AG08395 (cell line): ENCODE results near the gene C1orf50.
A peak's percentile ranks its signal among the peaks of the same experiment; 100 is the strongest.
"Not testable (repeated sequence)": the region's sequence is repeated elsewhere in the genome, so short reads cannot be mapped to it uniquely, and the experiment has no call there.

Experiments used
- DNase-seq: peaks from one replicate; pipeline ENCODE4 v3.0.0; 2012; ENCODE audit warnings: mixed read lengths, low spot score

Gene C1orf50

DNA sequence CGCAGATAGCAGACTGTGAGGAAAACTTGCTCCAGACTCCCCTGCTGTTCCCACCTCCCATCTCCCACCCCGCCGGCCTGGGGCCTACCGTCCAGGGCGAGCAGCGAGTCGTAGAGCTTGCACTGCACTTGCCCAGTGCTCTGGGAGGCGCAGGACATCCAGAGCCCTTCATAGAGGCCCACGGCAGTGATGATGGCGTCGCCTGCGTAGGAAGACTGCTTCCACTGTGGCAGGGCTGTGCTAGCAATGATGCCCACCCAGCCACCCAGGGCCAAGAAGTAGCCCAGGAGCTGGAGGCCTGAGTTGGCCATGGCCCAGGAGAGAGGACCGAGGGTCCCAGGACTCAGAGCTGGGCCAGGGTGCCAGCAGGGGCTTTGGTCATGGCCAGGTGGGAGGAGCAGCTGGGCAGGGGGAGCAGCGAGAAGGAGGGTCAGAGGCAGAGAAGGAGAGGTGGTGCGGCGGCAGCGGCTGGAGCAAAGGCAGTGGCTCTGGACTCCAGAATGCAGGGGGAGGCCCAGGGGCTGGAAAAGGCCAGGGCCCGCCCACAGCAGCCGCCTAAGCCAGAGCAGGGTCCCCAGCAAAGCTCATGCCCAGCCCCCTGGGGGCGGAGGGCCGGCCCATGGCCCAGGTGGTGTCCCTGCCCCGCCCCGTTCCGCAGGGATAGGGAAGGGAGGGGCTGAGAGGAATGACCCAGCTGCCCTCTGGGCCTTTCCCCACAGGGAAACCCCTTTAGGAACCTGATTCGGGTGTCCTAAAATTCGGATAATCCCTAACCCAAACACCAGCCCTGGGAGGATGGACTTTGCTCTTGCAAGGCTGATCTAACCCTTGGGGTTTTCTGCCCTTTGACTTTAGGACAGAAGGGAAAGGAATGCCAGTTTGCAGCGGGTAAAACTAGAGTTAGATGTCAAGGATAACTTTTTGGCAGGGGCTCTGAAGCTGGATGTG lies 27.0 kb upstream of the C1orf50 start, which contains the start of gene CLDN19:
Gene CLDN19, minus strand, starts transcription at position 484 of the 948 bp plus-strand sequence. Its CDS starts 173 bp downstream, at position 311.
- no peak for DNase-seq

DNA sequence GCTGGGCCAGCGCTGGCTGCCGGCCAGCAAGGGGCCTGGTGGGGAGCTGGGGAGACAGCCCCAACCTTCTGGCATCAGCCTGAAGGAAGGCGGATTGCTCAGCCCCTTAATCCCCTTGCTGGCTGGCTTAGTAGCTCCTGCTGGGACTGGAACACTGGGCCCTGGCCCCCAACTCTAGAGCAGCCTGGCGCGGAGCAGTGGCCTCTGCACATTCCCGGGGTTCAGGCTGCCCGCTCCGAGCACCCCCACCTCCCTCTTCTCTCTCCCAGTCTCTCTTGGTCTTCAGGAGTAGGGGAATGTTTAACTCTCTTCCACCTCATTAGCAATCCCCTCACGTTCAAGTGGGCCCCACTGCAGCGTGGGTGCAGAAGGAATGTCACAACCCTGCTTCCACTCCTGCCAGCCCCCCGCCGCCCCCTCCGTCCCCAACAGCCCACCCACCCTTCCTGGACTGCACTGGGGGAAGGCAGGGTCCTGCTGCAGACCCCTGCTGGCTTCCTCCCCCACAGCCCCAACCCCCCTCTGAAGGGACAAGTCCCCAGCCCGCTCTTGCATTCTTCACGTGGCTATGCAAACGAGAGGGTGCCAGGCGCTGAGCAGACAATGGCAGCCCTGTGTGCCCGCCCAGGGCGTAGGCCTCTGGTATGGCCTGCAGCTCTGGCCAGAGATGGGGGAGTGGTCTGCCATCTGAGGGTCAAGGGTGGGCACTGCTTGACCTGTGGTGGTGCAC lies 26.0 kb upstream of the C1orf50 start:
- no peak for DNase-seq

GRCh38 chr1:42741706-42742105 lies 25.3 kb upstream of the C1orf50 start:
- no peak for DNase-seq

DNA sequence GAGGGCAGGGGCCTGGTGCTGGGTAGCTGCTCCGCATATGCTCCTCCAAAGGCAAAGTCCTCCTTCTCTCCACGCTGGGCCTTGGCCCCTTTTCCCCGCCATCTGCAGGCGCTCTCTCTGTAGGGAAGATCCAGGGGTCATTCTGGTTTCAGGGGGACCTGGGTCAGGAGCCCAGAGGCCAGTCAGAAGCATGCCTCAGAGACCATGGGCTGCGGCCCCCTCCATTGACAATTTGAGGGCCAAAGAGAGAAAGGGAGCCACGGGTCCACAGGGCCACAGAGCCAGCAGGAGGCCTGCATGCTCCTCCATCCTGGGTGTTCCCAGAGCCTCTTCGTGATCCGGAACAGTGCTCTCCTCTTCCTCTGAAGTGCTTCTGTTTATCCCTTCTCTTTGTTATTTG lies 24.9 kb upstream of the C1orf50 start:
- DNase-seq, result no peak

DNA sequence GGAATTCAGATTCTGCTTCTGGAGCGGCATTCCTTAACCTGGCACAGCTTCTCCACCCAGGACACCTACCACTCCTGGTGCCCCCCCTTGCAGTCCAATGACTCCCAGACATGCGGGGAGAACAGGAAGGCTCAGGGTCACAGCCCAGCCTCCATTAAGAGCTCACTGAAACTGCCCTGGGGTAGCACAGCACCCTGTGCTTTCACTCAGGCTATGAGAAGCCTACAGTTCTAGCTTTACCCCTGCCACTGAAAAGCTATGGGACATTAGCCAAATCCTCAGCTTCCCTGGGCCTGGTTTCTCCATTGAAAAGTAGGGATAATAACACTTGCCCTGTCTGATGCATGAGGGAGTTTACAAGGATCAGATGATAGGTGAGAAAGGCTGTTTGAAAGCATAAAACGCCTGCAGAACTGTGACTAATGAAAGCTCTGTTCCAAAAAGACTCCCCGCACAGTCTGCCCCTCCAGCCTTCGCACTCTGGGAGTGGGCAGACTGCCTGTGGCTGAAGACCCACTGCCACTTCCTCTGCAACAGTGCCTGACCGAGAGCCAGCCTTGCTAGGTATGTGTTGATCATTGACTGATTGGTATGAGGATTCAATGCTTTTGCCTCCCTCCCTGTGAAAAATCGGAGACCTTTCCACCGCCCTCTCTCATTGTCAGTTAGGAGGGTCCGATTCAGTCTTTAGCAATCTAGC lies 24.3 kb upstream of the C1orf50 start:
- DNase-seq, result no peak

DNA sequence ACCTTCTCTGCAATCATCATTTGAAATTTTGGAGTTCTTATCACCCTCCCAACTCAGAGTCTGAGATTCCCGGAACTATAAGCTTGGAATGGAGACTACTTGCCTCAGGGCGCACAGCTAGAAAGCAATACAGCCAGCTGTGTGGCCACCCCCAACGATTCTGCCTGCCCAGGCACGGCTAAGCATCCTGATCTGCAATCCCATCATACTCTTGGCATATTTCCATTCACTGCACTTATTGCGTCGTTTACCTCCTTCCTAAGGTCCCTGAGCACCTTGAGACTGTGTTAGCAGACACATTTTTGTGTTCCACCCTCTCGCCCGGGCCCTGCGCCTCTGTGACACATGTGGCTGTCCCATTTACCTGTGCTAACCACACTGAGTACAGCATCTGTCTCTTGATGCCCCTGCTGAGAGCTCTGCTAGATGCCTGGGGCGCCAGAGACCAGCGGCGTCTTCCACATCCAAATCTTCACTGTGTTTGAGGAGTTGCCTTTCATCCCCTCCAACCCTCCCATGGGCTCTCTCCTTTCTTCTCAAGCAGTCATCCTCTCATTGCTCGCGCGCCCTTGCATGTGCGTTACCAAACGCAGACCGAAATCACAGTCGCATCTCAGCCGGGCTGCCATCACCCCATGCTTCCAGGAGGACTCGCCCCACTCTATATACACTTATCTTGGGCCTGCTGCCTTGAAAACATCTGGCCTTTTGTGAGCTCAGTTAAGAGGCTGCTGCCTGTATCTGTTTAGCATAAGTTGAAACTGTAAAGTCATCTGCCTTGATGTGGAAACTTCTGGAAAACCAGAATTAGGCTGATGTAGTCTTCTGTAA lies 23.5 kb upstream of the C1orf50 start:
- no peak for DNase-seq

GRCh38 chr1:42744148-42744413 lies 23.0 kb upstream of the C1orf50 start:
- DNase-seq, result no peak

DNA sequence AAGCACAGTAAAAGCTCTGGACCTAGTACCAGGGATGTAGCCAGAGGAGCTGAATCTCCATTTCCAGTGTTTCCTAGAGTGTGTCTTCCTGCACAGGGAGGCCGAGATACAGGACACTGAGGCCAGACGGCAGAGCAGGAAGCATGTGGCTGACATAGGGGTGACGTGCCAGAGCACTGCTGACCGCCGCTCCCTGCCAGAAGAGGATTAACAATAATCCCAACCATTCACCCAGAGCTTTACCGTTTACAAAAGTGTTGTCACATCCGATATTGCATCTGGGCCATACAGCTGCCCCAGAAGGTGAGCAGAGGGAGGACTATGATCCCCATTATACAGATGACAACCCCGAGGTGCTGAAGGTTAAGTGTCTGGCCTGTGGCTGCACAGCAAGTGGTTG lies 21.2 kb upstream of the C1orf50 start:
- no peak for DNase-seq

GRCh38 chr1:42746436-42747105 lies 20.5 kb upstream of the C1orf50 start:
- no peak for DNase-seq

GRCh38 chr1:42747125-42747524 lies 19.9 kb upstream of the C1orf50 start:
- no peak for DNase-seq

DNA sequence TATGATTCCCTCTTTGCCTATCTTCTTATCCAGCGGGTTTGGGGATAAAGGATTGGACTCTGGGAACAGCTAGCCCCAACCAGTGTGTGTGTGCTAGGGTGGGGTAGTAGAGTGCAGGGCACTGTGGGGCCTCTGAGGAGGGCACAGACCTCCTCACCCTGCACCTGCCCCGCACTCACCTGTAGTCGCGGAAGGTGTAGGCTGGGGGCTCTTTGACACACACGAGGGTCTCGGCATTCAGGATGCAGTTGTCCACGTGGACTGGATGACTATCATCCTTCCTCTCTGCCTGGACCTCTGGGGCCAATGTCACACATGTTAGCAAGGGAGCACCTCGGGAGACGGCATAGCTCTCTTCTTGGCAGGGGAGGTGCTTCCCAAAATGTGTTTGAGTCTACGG lies 19.0 kb upstream of the C1orf50 start:
- no peak for DNase-seq

GRCh38 chr1:42748461-42749410 lies 18.3 kb upstream of the C1orf50 start:
- DNase-seq, result no peak

DNA sequence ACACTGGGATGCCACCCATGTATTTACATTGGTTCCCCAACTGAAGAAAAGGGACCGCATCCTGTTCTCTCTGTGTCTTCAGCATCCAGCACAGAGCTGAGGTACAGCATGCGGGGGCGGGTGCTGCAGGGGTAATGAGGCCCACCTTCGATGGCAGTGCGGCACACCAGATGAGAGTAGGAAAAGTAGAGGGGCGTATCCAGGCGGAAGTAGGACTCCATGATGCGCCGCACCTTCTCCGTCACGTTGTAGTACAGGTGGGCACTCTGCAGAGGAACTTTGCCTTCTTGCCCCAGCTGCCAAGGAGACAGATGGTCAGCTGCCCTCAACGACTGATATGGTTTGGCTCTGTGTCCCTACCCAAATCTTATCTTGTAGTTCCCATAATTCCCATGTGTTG lies 17.0 kb upstream of the C1orf50 start:
- no peak for DNase-seq

- not testable (repeated sequence) for DNase-seq
Observed at GRCh38 chr1:42751511-42752070, 15.5 kb upstream of the C1orf50 start.

- no peak for DNase-seq
Observed at GRCh38 chr1:42752284-42752683, 14.8 kb upstream of the C1orf50 start.

DNA sequence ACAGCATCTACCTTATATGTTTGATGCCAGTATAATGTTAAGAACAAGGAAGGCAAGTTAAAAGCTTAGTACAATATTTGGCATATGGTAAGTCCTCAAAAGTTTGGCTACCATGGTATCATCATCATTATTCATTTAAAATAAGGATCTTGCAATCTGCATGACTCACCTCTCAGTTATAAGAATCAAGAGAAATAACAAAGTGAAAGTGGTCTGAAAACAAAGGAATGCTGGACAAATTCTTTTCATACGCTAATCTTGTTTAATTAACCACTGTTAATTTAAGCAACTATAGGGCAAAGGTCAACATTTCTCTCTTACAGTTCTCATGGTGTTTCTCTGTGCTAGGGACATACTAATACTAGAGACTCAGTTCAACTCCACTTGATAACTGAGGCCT lies 14.0 kb upstream of the C1orf50 start:
- peak; percentile 45 for DNase-seq

- DNase-seq, result peak; percentile 79
Observed at GRCh38 chr1:42756956-42757891, 9.8 kb upstream of the C1orf50 start.

DNA sequence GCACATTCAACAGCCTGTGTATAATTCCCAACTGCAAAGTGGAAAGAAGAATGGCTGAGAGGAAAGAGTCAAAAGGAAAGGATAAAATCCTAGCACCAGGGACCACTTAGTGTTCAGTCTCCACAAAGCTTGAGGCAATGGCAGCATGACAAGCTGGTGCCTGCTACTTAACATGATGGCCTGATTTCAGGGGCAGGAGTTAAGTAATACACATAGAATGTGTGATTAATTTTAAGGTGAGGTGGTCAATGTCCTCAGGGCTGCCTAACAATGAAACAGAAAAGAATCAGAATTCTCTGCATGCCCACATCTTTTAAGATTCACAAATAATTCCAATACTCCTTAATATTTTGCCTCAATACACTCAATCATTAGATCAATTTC lies 9.2 kb upstream of the C1orf50 start:
- no peak for DNase-seq

DNA sequence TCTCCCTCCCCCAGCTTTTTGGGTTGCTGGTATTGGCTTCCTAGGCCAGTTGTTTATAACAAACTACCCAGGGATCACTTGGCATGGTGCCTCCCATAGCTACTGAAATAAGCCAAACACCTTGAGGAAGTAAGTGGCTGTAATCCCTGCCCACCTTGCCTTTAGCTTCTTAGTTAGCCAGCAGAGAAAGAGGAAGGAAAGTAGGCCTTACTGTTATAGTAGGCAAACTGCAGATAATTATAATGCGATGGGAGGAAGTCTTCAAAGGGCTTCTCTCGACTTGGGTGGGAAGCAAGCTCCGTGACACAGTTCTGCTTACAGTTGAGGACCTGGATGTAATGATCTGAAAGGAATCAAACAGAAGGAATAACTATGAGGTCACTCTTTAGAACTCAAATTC lies 8.4 kb upstream of the C1orf50 start:
- DNase-seq, result no peak
